Skeletal muscle cell (primary cell): ENCODE data around the gene TP53I13.
A peak's percentile ranks its signal among the peaks of the same experiment; 100 is the strongest.

Experiments
- DNase-seq: peaks from one replicate; pipeline ENCODE4 v3.0.0-alpha.2; 2010; ENCODE audit warnings: low read depth
- H3K4me3 ChIP-seq: 2 replicates; pipeline ENCODE4 v1.5.1; 2011; ENCODE audit warnings: low read depth, mild to moderate bottlenecking, control low read depth, low read length, moderate library complexity

The TP53I13 gene

DNA sequence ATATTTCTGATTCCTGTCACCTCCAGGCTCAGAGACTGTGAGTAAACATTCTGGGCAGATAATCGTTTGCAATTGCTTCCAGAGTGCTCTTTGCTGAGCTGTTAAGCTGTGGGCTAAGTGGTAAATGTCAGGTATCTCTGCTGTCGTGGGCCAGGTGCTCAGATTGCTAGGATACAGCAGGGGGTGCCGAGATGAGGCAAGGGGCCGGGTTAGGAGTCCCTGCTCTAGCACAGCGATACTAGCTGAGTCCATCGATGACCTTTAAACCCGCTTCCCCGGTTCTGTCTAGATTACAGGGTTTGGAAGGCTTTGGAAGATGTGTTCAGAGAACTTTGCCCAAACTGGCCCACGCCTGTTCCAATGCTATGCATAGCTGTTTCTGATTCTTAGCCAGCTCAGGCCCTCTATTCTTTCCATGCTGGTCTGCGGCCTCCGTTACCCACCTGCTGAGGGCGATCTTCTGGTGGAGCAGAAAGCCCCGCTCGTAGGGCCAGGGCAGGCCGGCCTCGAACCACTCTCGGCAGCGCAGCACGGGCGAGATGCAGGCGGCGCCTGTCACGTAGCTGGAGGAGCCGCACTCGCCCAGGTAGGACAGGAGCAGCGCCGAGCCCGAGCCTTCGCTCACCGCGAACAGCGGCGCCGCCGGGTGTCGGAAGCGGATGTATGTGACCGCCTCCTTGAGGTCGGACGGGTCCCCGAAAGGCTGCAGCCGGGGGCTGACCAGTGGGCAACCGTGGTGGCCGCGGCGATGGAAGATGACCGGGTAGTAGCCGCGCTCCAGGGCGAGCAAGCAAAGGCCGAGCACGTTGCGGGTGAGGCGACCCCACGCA lies 2.6 kb upstream of the TP53I13 start:
- peak overlapping the region; percentile 74 for H3K4me3 ChIP-seq
- DNase-seq = no peak

DNA sequence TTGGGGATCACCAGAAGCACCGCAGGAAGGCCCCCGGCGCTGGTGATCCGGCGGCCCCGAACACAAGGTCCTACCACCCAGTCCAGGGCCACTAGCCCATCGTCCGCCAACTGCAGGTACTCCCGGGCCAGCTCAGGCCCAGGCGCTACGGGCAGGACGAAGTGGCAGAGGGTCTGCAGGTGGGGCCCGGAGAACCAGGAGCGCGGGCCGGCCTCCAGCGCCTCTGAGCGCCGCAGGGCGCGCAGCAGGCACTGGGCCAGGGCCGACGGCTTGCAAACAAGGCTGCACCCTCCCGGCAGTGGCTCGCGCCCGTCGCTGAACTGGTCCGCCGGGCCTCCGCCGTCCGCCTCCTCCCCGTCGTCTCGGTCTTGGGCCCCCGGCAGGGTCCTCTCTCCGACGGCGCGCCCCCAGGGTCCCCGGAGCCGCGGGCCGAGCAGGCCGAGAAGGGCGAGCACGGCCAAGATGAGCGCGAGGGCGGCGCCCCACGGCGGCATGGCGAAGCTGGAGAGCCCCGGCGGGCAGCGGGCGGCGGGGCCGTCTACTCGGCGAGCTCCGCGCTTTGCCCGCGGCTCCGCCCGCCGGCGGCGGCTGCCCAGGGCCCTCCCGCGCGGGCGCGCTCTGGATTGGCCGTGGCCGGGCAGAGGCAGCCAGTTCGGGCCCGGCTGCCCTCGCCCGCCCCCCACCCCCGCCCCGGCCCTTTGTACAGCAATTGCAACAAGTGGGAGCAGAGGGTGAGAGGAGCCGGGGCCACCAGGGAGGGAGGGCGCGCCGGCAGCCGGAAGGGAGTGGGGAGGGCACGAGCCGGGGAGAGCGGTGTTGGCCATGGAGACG lies 1.8 kb upstream of the TP53I13 start, which contains the start of gene ABHD15:
TSS of gene ABHD15 (minus strand) at position 565 of the 831 bp plus-strand sequence. CDS start at position 494, 71 bp downstream.
- peak within 1 kb of the TSS; percentile 74 for H3K4me3 ChIP-seq
- DNase-seq = no peak

DNA sequence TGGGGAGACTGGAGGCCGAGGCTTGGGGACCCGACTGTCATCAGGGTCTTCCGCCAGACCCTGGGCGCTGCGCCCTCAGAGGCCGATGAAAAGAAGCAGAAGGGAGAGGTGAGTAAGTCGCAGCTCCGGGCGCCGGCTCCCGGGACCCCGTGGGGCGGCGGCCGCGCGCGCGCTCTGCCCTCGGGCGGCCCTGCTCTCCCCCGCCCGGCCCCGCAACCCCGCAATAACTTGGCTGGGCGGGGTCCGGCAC lies 1.3 kb upstream of the TP53I13 start:
- H3K4me3 ChIP-seq = peak overlapping the region; percentile 74

DNA sequence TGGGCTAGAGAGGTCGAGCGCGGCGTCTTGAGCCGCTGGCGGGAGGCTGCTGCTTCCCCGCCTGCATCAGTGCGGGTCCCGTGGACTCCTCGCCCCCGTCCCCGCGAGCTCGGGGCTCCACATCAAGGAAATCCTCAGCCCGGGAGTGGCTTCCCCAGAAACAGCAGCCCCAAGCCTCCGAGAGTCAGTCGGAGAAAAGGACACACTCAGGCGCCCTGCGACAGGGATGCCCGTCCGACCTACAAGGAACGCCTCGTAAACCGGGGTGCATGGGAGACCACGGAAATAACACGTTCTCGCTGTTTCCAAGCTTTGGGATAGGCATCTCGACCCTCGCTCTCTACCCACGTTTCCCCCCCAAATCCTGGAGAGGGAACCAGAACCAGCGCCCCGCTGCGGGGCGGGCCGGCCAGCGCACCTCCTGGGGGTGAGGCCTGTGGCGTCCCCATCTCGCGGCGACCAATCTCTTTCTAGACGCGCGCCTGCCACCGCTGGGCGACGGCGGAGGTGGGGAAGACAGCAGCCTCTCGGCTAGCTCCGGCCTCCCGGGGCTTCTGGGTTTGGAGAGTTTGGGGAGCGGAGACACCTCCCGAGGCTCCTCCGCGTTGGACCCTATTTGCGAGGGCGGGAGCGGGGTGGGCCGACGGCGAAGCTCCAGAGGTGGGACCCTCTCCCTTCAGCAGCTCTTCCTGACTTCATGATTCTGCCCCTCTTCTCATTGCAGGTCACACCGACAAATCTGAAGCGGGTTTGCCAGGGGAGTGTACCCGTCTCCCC lies 759 bp upstream of the TP53I13 start:
- peak overlapping the region; percentile 74 for H3K4me3 ChIP-seq
- DNase-seq = no peak

More for the DNA sequence above, 1.3 kb upstream of the TP53I13 start:
- DNase-seq = no peak

DNA sequence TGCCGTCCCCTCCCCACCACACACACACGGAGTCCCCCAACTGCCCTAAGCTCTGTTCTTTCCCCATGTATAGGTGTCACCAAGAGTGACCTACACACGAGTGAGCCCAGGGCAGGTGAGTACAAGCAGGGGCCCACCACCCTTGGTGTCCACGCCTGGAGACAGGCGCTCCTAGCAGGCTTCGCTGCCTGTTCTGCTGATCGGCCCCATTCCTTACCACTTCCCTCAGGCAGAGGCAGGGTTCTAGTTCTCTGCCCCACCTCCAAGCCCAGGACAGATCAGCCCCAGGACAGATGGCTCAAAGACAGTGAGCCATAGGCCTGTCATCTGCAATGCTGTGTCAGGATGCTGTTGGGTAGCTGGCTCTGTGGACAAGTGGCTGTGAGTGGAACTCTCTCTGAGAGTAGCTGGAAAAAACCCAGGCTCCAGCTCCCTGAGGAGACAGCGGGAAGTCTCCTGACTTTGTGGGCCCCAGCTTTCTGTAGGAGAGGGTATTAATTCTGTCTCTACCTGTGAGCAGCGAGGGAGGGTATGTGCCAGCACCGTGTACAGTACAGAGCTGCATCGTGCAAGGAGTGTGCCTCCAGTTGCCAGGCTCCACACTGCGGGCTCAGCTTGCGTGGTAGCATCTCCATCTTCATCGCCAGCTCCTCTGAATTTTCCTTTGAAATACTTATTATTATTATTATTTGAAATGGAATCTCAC lies 897 bp downstream of the TP53I13 start:
- H3K4me3 ChIP-seq = peak overlapping the region; percentile 74
- DNase-seq = no peak

DNA sequence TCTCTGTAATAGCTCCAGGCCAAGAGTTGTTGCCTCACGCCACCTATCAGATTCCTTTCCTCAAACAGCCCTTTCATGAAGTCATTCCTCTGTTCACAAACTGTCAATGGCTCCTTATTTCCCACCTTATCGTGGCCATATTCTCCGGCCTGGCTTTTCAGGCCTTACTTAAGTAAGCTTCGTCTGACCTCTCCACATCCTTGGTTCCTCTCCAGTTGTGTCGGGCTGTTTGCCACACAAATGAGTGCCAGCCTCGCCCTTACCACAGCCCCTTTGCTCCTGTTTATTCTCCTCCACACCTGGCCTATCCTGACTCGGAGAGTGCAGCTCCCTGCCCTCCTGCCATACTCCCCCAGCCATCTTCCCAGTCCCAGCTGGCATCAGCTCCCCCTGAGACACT lies 2.0 kb downstream of the TP53I13 start:
- no peak for DNase-seq
- no peak overlapping the region for H3K4me3 ChIP-seq

DNA sequence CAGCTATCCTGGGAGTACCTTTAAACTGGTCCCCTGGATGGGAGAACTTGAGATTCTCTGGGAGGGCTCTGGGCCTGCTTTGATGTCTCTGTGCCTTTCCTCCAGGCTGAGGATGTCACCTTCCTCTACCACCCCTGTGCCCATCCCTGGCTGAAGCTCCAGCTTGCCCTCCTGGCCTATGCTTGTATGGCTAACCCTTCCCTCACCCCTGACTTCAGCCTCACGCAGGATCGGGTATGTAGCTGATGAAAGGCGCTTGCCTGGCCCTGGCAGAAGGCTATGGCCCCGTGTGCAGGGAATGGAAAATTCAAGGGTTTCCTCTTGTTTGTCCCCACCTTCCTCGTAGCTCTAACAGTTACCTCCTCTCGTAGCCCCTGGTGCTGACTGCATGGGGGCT lies 3.0 kb downstream of the TP53I13 start:
- H3K4me3 ChIP-seq = no peak overlapping the region
- no peak for DNase-seq

DNA sequence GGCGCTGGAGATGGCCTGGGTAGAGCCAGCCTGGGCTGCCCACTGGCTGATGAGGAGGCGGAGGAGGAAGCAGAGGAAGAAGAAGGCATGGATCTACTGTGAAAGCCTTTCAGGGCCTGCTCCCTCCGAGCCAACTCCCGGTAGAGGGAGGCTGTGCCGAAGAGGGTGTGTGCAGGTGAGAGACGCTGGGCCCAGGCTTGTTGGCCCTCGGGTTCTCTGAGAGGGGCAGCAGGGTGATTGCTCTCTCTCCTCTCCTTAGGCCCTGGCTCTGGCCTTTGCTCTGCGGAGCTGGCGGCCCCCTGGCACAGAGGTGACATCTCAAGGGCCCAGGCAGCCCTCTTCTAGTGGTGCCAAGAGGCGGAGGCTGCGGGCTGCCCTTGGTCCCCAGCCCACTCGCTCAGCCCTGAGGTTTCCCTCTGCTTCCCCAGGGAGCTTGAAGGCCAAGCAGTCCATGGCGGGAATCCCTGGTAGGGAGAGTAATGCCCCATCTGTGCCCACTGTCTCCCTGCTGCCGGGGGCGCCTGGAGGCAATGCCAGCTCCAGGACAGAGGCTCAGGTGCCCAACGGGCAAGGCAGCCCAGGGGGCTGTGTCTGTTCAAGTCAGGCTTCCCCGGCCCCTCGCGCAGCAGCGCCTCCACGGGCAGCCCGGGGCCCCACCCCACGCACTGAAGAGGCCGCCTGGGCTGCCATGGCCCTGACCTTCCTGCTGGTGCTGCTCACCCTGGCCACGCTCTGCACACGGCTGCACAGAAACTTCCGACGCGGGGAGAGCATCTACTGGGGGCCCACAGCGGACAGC lies 3.6 kb downstream of the TP53I13 start:
- H3K4me3 ChIP-seq = no peak overlapping the region
- DNase-seq = no peak

GRCh38 chr17:29572691-29573557 lies 4.4 kb downstream of the TP53I13 start:
- H3K4me3 ChIP-seq = no peak overlapping the region
- no peak for DNase-seq

DNA sequence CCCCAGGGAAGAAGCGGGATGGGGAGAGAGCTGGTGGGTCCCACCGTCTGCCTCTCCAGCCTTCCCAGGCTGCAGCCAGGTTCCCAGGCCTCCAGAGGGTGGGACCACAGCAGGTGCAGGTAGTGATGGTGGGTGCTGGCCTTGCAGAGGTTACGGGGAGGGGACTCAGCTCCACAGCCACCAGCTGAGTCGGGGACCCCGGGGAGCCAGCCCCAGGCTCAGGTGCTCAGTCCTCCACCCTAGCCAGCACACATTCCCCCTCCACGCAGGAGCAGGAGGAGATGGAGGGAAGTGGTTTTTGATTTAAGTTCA lies 5.0 kb downstream of the TP53I13 start:
- DNase-seq = no peak

GRCh38 chr17:29573871-29574731 lies 5.6 kb downstream of the TP53I13 start:
- no peak for DNase-seq
- H3K4me3 ChIP-seq = no peak overlapping the region

More for the DNA sequence above, 5.0 kb downstream of the TP53I13 start:
- no peak overlapping the region for H3K4me3 ChIP-seq

- no peak for DNase-seq
- H3K4me3 ChIP-seq = no peak overlapping the region
Measured at GRCh38 chr17:29574732-29575510, 6.4 kb downstream of the TP53I13 start.

DNA sequence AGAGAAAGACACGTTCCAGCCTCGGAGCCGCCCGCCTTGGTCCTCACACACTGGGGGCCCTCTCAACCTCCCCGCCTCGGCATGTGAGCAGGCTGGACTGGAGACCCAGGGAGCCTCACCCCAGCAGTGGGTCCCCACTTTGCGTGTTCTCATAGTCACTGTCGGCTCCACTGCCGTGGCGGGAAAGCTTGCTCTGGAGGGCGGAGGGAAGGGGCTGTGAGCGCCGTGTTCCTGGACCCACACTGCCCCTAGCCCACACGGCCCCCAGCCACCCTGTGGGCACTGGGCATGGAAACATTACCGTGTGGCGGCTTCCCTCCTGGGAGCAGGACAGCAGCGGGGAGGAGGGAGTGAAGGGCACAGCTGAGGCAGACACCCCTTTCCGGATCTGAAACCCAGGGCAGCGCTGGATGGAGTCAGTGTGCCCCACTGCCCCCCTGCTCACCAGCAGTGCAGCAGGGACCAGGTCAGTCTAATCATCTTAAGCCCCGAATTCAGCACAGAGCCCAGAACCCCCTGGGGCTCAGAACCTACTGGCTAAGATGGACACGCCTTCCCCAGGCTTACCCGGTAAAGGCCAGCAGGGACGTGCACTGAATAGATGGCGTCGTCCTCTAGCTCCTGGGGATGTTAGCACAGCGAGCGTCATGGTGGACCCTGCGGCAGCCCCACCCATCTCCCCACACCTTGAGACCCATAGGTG lies 7.2 kb downstream of the TP53I13 start:
- no peak overlapping the region for H3K4me3 ChIP-seq
- DNase-seq = no peak

- DNase-seq = no peak
- H3K4me3 ChIP-seq = no peak overlapping the region
Measured at GRCh38 chr17:29576214-29577000, 7.9 kb downstream of the TP53I13 start.

DNA sequence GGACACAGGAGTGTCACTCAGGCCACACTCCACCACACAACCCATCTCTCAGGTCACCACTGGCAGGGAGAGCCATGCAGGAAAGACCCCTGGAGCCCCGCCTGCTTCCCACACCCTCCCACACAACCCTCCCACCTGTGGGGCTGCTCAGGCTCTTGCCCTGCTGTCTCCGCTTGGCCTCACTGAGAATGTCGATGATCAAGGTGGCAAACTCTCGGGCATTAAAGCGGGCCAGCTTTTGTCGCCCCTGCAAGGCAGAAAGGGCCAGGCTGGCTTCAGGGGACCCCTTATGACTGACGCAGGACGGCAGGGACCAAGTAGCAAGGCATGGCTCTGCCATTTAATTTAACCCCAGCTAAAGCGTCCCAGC lies 8.5 kb downstream of the TP53I13 start:
- no peak overlapping the region for H3K4me3 ChIP-seq

More for the DNA sequence above, 8.5 kb downstream of the TP53I13 start:
- no peak for DNase-seq
